Endodermal cell (in vitro differentiated cells): ENCODE results near the gene TMEM238. TPM values are rescaled to one million over a fixed set of nuclear protein-coding genes. Genes with fewer than 3 reads are reported as not detected.

ENCODE experiments used
- DNase-seq: peaks from one replicate; pipeline ENCODE4 v3.0.0-alpha.2; 2017
- H3K27ac ChIP-seq: 2 replicates; pipeline ENCODE4 v1.5.1; 2013; ENCODE audit warnings: mild to moderate bottlenecking, low read depth, low read length, moderate library complexity
- H3K27me3 ChIP-seq: 2 replicates; pipeline ENCODE4 v1.6.1; 2013; ENCODE audit warnings: mild to moderate bottlenecking, low read length, moderate library complexity; ENCODE audit not compliant: insufficient read depth, control insufficient read depth, poor library complexity, severe bottlenecking
- H3K36me3 ChIP-seq: 2 replicates; pipeline ENCODE4 v1.7.0; 2013; ENCODE audit warnings: mild to moderate bottlenecking, low read length, moderate library complexity; ENCODE audit not compliant: control insufficient read depth, insufficient read depth
- H3K4me1 ChIP-seq: one replicate; pipeline ENCODE4 v1.7.0; 2013; ENCODE audit warnings: low read length; ENCODE audit not compliant: control insufficient read depth, insufficient read depth
- H3K4me3 ChIP-seq: 2 replicates; pipeline ENCODE4 v1.5.1; 2013; ENCODE audit warnings: mild to moderate bottlenecking, low read length, moderate library complexity
- H3K9ac ChIP-seq: 2 replicates; pipeline ENCODE4 v1.6.1; 2013; ENCODE audit warnings: mild to moderate bottlenecking, low read length, moderate library complexity; ENCODE audit not compliant: poor library complexity, severe bottlenecking; ENCODE audit errors: extremely low read depth
- H3K9me3 ChIP-seq: 2 replicates; pipeline ENCODE4 v1.6.1; 2013; ENCODE audit warnings: mild to moderate bottlenecking, low read length, moderate library complexity; ENCODE audit not compliant: control insufficient read depth
- H3K27ac Mint-ChIP-seq: 2 replicates; pipeline ENCODE4 v1.8.0; 2020; ENCODE audit warnings: mixed read lengths
- H3K27me3 Mint-ChIP-seq: 2 replicates; pipeline ENCODE4 v1.8.0; 2021; ENCODE audit warnings: mild to moderate bottlenecking, mixed read lengths; ENCODE audit not compliant: insufficient read depth
- H3K36me3 Mint-ChIP-seq: 2 replicates; pipeline ENCODE4 v1.8.0; 2020; ENCODE audit warnings: low read depth, mixed read lengths
- H3K4me1 Mint-ChIP-seq: 2 replicates; pipeline ENCODE4 v1.8.0; 2020; ENCODE audit warnings: mixed read lengths
- H3K4me3 Mint-ChIP-seq: 2 replicates; pipeline ENCODE4 v1.8.0; 2020; ENCODE audit warnings: mild to moderate bottlenecking, moderate library complexity, mixed read lengths
- H3K9me3 Mint-ChIP-seq: 2 replicates; pipeline ENCODE4 v1.8.0; 2020; ENCODE audit warnings: mild to moderate bottlenecking, mixed read lengths
- WGBS, 2 experiments: methylation state at CpG; one replicate each; pipeline versions ENCODE4 v1.1.5 to v1.1.7; 2013; ENCODE audit warnings: missing lambda C conversion rate in 2 of 2, mixed read lengths in 1 of 2; ENCODE audit not compliant: insufficient coverage in 1 of 2, insufficient read length in 1 of 2; 5-methylcytosine and 5-hydroxymethylcytosine counted together
- total RNA-seq, 2 donors: library from RNA; stranded (reverse); fragmentation: NEBNext Ultra II Directional in 1 of 2; extraction: Animal tissue kit (Norgen Biotek cat#: 25700) in 1 of 2; gene quantifications; 2 replicates in 1 of 2; 3 replicates in 1 of 2; pipeline ENCODE4 v1.2.1, GENCODE V29; 2021
- TF ChIP-seq, protein P1 (sequence below): fragments of 200-600 bp; sonication (generic); conservative IDR thresholded peaks from 2 replicates; pipeline ENCODE4 v1.5.0; 2021; ENCODE audit warnings: antibody characterized with exemption, mild to moderate bottlenecking

TMEM238 gene
- total RNA-seq, 2 donors from 2014 or later, result 3.9 to 4.4 TPM

DNA sequence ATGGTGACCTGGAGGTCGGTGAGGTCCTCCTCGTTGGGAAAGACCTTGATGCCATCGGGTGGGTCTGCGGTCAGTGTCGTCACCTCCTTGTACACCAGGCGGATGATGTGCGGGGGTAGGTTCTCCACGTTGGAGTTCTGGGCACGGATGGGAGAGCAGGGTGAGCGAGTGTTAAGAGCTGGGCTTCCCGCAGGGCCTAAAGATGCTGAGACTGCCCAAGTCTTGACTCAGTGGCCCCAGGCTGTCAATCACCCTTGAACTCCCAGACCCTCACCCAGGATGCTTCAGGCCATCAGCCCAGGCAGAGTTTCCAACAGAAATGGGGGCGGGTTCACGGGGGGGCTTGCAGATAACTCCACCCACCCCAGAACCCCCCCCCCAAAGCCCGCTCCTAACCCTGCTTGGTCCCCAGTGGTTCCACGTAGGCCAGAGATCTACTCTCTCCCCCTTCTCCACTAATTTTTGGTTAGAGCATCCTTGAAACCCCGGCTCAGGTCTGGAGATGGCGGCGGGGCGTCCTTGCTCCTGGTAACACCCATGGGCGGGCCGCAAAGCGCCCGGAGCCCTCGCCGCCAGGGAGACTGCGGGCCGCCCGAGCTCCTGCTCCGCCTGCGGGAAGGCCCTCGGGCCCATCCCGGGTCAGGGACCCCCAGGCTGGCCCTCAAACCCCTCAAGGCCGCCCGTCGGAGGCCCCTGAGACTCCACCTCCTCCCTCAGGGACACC, 22.9 kb upstream of the TMEM238 start:
- Histone ChIP-seq H3K4me1 (peaks cover 2% of the 10 kb centered on the region), H3K27me3 (no peaks in the 10 kb centered on the region), H3K9me3 (peaks cover 31% of the 10 kb centered on the region), H3K4me3 (peak overlapping the region; percentile 92), H3K27ac (peak overlapping the region; percentile 98), H3K9ac (peak overlapping the region; percentile 84), H3K36me3 (peaks cover 45% of the 10 kb centered on the region)
- TF ChIP-seq, protein P1, sequence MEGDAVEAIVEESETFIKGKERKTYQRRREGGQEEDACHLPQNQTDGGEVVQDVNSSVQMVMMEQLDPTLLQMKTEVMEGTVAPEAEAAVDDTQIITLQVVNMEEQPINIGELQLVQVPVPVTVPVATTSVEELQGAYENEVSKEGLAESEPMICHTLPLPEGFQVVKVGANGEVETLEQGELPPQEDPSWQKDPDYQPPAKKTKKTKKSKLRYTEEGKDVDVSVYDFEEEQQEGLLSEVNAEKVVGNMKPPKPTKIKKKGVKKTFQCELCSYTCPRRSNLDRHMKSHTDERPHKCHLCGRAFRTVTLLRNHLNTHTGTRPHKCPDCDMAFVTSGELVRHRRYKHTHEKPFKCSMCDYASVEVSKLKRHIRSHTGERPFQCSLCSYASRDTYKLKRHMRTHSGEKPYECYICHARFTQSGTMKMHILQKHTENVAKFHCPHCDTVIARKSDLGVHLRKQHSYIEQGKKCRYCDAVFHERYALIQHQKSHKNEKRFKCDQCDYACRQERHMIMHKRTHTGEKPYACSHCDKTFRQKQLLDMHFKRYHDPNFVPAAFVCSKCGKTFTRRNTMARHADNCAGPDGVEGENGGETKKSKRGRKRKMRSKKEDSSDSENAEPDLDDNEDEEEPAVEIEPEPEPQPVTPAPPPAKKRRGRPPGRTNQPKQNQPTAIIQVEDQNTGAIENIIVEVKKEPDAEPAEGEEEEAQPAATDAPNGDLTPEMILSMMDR, result no peak
- H3K9me3 Mint-ChIP-seq, result peaks cover 31% of the 10 kb centered on the region
- peaks cover 46% of the 10 kb centered on the region for H3K36me3 Mint-ChIP-seq
- peaks cover 14% of the 10 kb centered on the region for H3K4me1 Mint-ChIP-seq
- DNase-seq, result peak; percentile 45
- H3K4me3 Mint-ChIP-seq, result peak overlapping the region; percentile 79
- H3K27ac Mint-ChIP-seq, result peak overlapping the region; percentile 62
- WGBS, 2 experiments, result 5 to 15% methylated on average over 18 to 35 of the region's 35 CpGs
- peaks cover 26% of the 10 kb centered on the region for H3K27me3 Mint-ChIP-seq

- Mint-ChIP-seq H3K4me3 (peak overlapping the region; percentile 79), H3K36me3 (peaks cover 50% of the 10 kb centered on the region), H3K4me1 (peaks cover 14% of the 10 kb centered on the region)
Observed at GRCh38 chr19:55406091-55406825, 22.2 kb upstream of the TMEM238 start.

GRCh38 chr19:55405638-55406037, 21.5 kb upstream of the TMEM238 start:
- peaks cover 48% of the 10 kb centered on the region for H3K36me3 ChIP-seq
- TF ChIP-seq, protein P1, result no peak
- H3K4me1 ChIP-seq, result peaks cover 2% of the 10 kb centered on the region
- whole genome bisulfite sequencing, 2 experiments, result 89 to 100% methylated on average over 4 to 5 of the region's 5 CpGs
- H3K27me3 ChIP-seq, result no peaks in the 10 kb centered on the region
- H3K4me3 ChIP-seq, result peak overlapping the region; percentile 92
- Mint-ChIP-seq H3K9me3 (peaks cover 24% of the 10 kb centered on the region), H3K4me1 (peaks cover 14% of the 10 kb centered on the region), H3K36me3 (peaks cover 53% of the 10 kb centered on the region), H3K27me3 (peaks cover 13% of the 10 kb centered on the region), H3K27ac (peak overlapping the region; percentile 62), H3K4me3 (peak overlapping the region; percentile 79)
- DNase-seq, result peak; percentile 25
- H3K9ac ChIP-seq, result no peak overlapping the region
- peaks cover 23% of the 10 kb centered on the region for H3K9me3 ChIP-seq
- H3K27ac ChIP-seq, result no peak overlapping the region

More at GRCh38 chr19:55406091-55406825, 22.2 kb upstream of the TMEM238 start:
- peaks cover 28% of the 10 kb centered on the region for H3K9me3 Mint-ChIP-seq
- peak overlapping the region; percentile 62 for H3K27ac Mint-ChIP-seq
- 83 to 89% methylated on average over 9 to 14 of the region's 14 CpGs for whole genome bisulfite sequencing, 2 experiments
- H3K27me3 ChIP-seq, result no peaks in the 10 kb centered on the region
- peak overlapping the region; percentile 92 for H3K4me3 ChIP-seq
- H3K9ac ChIP-seq, result peak overlapping the region; percentile 84
- H3K27me3 Mint-ChIP-seq, result peaks cover 19% of the 10 kb centered on the region
- peak; percentile 39 for DNase-seq
- H3K9me3 ChIP-seq, result peaks cover 30% of the 10 kb centered on the region
- H3K36me3 ChIP-seq, result peaks cover 48% of the 10 kb centered on the region
- TF ChIP-seq, protein P1, result no peak
- no peak overlapping the region for H3K27ac ChIP-seq
- peaks cover 2% of the 10 kb centered on the region for H3K4me1 ChIP-seq
